ENCODE results near the gene ACTN4. TPM values are rescaled to one million over a fixed set of nuclear protein-coding genes. Genes with fewer than 3 reads are reported as not detected.

Gene ACTN4
- total RNA-seq, 2 donors from 2014 or later: 1,019 to 1,060 TPM

- no peak overlapping the region for H3K9ac ChIP-seq (ENCODE audit: low read depth in 2 of 2, low read length in 2 of 2)
- H3K9me3 ChIP-seq: no peaks in the 10 kb centered on the region
- no peak for TF ChIP-seq CTCF (IDR thresholded peaks at IDR 0.05)
- no peaks in the 10 kb centered on the region for H3K4me1 ChIP-seq
- H3K36me3 ChIP-seq: no peaks in the 10 kb centered on the region
- H3K4me3 ChIP-seq: no peak overlapping the region
- DNase-seq: no peak
- H3K27ac ChIP-seq: no peak overlapping the region
- intact Hi-C loops (cut with DNase I): no loop called here
- no peaks in the 10 kb centered on the region for H3K27me3 ChIP-seq
These were observed 131.3 kb downstream of the ACTN4 start for GRCh38 chr19:38778733-38779132.

DNA sequence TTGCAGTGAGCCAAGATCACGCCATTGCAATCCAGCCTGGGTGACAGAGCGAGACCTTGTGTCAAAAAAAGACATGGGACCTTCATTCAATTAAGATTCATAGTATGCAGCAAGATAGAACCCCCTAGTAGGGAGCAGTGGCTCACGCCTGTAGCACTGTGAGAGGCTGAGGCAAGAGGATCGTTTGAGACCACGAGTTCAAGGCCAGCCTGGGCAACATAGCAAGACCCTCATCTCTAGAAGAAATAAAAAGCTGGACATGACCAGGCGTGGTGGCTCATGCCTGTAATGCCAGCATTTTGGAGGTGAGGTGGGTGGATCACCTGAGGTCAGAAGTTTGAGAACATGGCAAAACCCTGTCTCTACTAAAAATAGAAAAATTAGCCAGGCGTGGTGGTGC, 133.0 kb downstream of the ACTN4 start:
- Histone ChIP-seq H3K4me1 (no peaks in the 10 kb centered on the region), H3K9ac (ENCODE audit: low read depth in 2 of 2, low read length in 2 of 2) (no peak overlapping the region), H3K9me3 (no peaks in the 10 kb centered on the region), H3K27ac (no peak overlapping the region), H3K4me3 (no peak overlapping the region), H3K27me3 (no peaks in the 10 kb centered on the region), H3K36me3 (no peaks in the 10 kb centered on the region)
- DNase-seq: no peak
- TF ChIP-seq CTCF (IDR thresholded peaks at IDR 0.05): no peak
- intact Hi-C loops (cut with DNase I): no loop called here

- H3K9ac ChIP-seq (ENCODE audit: low read depth in 2 of 2, low read length in 2 of 2): no peak overlapping the region
- no peaks in the 10 kb centered on the region for H3K4me1 ChIP-seq
- DNase-seq: no peak
- H3K9me3 ChIP-seq: no peaks in the 10 kb centered on the region
- no peaks in the 10 kb centered on the region for H3K27me3 ChIP-seq
- no peaks in the 10 kb centered on the region for H3K36me3 ChIP-seq
- TF ChIP-seq CTCF (IDR thresholded peaks at IDR 0.05): no peak
- H3K27ac ChIP-seq: no peak overlapping the region
- H3K4me3 ChIP-seq: no peak overlapping the region
- intact Hi-C loops (cut with DNase I): no loop called here
These were observed 133.6 kb downstream of the ACTN4 start for GRCh38 chr19:38781058-38781457.

Other genes with a start within 250 kb of the ACTN4 start
- 10 to 100 TPM; 31.4 to 35.4 TPM for gene FAM98C, start 244.6 kb upstream of the ACTN4 start, total RNA-seq
- under 1 TPM; 0.84 to 0.90 TPM for gene RASGRP4, start 221.4 kb upstream of the ACTN4 start, total RNA-seq
- gene RYR1, start 214.0 kb upstream of the ACTN4 start, total RNA-seq: under 1 TPM; 0.64 to 0.89 TPM
- gene MAP4K1, start 29.7 kb upstream of the ACTN4 start, total RNA-seq: 1 to 10 TPM; 2.6 to 4.9 TPM
- 100 to 1,000 TPM; 367 to 445 TPM for gene EIF3K, start 28.5 kb upstream of the ACTN4 start, total RNA-seq
- gene CAPN12, start 96.8 kb downstream of the ACTN4 start, total RNA-seq: 1 to 10 TPM; 5.2 to 5.7 TPM
- gene LGALS7, start 125.9 kb downstream of the ACTN4 start, total RNA-seq: not detected
- not detected for gene LGALS7B, start 141.6 kb downstream of the ACTN4 start, total RNA-seq
- gene LGALS4, start 165.3 kb downstream of the ACTN4 start, total RNA-seq: 1,000 to 10,000 TPM; 6,357 to 8,309 TPM
- 100 to 1,000 TPM; 264 to 335 TPM for gene ECH1, start 184.1 kb downstream of the ACTN4 start, total RNA-seq
- 100 to 1,000 TPM; 305 to 418 TPM for gene HNRNPL, start 202.3 kb downstream of the ACTN4 start, total RNA-seq
- 1 to 10 TPM; 3.6 to 5.1 TPM for gene RINL, start 230.6 kb downstream of the ACTN4 start, total RNA-seq